Nephron (organoid): ENCODE results near the gene DNASE1L2.
"Not testable (repeated sequence)": the region's sequence is repeated elsewhere in the genome, so short reads cannot be mapped to it uniquely, and the experiment has no call there.

Experiments
- H3K27ac Mint-ChIP-seq, 3 experiments: 2 replicates each; pipeline ENCODE4 v1.8.0; 2020; ENCODE audit warnings: mixed read lengths in 3 of 3, mild to moderate bottlenecking in 2 of 3, moderate library complexity in 1 of 3
- H3K27me3 Mint-ChIP-seq: 2 replicates; pipeline ENCODE4 v1.8.0; 2021; ENCODE audit warnings: low read depth, mild to moderate bottlenecking, moderate library complexity, mixed read lengths
- H3K36me3 Mint-ChIP-seq: 2 replicates; pipeline ENCODE4 v1.8.0; 2020; ENCODE audit warnings: low read depth, mixed read lengths
- H3K4me1 Mint-ChIP-seq: 2 replicates; pipeline ENCODE4 v1.8.0; 2020; ENCODE audit warnings: mixed read lengths
- H3K4me3 Mint-ChIP-seq, 3 experiments: 2 replicates each; pipeline ENCODE4 v1.8.0; 2020; ENCODE audit warnings: mild to moderate bottlenecking in 3 of 3, mixed read lengths in 3 of 3, moderate library complexity in 2 of 3
- H3K9me3 Mint-ChIP-seq: 2 replicates; pipeline ENCODE4 v1.8.0; 2020; ENCODE audit warnings: mixed read lengths
- TF ChIP-seq, protein P1 (sequence below), 3 experiments: fragments of 200-600 bp; sonication (generic); IDR thresholded peaks; one replicate each; pipeline ENCODE4 v1.5.0; 2021; ENCODE audit warnings: antibody characterized with exemption in 3 of 3; ENCODE audit not compliant: unreplicated experiment in 3 of 3

The DNASE1L2 gene

DNA sequence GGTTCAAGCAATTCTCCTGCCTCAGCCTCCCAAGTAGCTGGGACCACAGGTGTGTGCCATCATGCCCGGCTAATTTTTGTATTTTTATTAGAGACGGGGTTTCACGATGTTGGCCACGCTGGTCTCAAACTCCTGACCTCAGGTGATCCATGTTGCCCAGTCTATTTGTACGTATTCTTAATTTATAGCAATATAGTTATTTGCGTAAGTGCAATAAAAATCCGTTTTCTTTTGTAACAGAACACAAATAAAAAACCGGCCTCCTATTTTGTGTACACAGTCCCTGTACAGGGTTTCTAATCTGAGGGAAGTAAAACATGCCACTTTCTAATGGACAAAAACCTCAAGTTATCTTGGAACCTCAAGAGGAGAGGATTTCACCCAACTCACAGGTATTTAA, 24.0 kb downstream of the DNASE1L2 start:
- TF ChIP-seq, protein P1, sequence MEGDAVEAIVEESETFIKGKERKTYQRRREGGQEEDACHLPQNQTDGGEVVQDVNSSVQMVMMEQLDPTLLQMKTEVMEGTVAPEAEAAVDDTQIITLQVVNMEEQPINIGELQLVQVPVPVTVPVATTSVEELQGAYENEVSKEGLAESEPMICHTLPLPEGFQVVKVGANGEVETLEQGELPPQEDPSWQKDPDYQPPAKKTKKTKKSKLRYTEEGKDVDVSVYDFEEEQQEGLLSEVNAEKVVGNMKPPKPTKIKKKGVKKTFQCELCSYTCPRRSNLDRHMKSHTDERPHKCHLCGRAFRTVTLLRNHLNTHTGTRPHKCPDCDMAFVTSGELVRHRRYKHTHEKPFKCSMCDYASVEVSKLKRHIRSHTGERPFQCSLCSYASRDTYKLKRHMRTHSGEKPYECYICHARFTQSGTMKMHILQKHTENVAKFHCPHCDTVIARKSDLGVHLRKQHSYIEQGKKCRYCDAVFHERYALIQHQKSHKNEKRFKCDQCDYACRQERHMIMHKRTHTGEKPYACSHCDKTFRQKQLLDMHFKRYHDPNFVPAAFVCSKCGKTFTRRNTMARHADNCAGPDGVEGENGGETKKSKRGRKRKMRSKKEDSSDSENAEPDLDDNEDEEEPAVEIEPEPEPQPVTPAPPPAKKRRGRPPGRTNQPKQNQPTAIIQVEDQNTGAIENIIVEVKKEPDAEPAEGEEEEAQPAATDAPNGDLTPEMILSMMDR (IDR thresholded peaks at IDR 0.05; ENCODE audit: unreplicated experiment in 3 of 3), result no peak
- no peak overlapping the region for H3K27ac Mint-ChIP-seq
- H3K4me1 Mint-ChIP-seq, result peaks cover 9% of the 10 kb centered on the region
- no peaks in the 10 kb centered on the region for H3K27me3 Mint-ChIP-seq
- no peaks in the 10 kb centered on the region for H3K9me3 Mint-ChIP-seq
- no peak overlapping the region for H3K4me3 Mint-ChIP-seq
- peaks cover 86% of the 10 kb centered on the region for H3K36me3 Mint-ChIP-seq

GRCh38 chr16:2263026-2263425, 26.8 kb downstream of the DNASE1L2 start:
- H3K27ac Mint-ChIP-seq, H3K27me3 Mint-ChIP-seq, H3K4me3 Mint-ChIP-seq, H3K9me3 Mint-ChIP-seq: not testable (repeated sequence)
- peaks cover 24% of the 10 kb centered on the region for H3K4me1 Mint-ChIP-seq
- H3K36me3 Mint-ChIP-seq, result peaks cover 59% of the 10 kb centered on the region

- Mint-ChIP-seq H3K4me1 (peaks cover 30% of the 10 kb centered on the region), H3K4me3 (peak overlapping the region; percentile 96 to 97 (median 96)), H3K36me3 (peaks cover 31% of the 10 kb centered on the region), H3K27ac (peak overlapping the region; percentile 91 to 100 (median 99))
- not testable (repeated sequence) for H3K9me3 Mint-ChIP-seq, H3K27me3 Mint-ChIP-seq
Observed at GRCh38 chr16:2266887-2267286, 30.6 kb downstream of the DNASE1L2 start.

DNA sequence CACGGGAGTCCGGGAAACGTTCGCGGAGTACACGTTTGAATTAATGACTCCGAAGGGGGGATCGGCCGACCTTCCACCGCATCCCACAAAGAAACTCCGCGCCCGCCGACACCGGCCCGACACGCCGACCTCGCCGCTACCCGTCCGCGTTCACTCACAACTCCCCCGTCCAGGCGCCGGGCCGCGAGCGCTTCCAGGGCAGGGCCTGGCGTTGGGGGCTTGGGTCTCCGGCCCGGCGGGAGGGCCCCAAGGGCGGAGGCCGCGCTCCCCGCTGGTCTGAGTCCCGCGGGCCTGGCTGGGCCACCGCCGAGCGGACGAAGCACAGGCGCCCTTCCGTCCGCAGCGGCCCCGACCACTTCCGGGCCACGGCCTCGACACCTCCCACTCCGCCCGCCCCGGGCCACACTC, 31.3 kb downstream of the DNASE1L2 start:
- Mint-ChIP-seq H3K4me3 (peak overlapping the region; percentile 96 to 97 (median 96)), H3K36me3 (peaks cover 25% of the 10 kb centered on the region), H3K27ac (peak overlapping the region; percentile 99 to 100 (median 100)), H3K4me1 (peaks cover 30% of the 10 kb centered on the region)
- H3K9me3 Mint-ChIP-seq, H3K27me3 Mint-ChIP-seq: not testable (repeated sequence)

- Mint-ChIP-seq H3K27me3 (no peaks in the 10 kb centered on the region), H3K36me3 (peaks cover 19% of the 10 kb centered on the region), H3K4me3 (peak within 1 kb of the TSS; percentile 96 to 97 (median 96)), H3K9me3 (no peaks in the 10 kb centered on the region), H3K4me1 (peaks cover 30% of the 10 kb centered on the region), H3K27ac (peak within 1 kb of the TSS; percentile 99 to 100 (median 100))
- TF ChIP-seq, protein P1 (IDR thresholded peaks at IDR 0.05; ENCODE audit: unreplicated experiment in 3 of 3), result no peak
Observed at GRCh38 chr16:2267913-2268666, 31.8 kb downstream of the DNASE1L2 start, which contains the start of gene RNPS1. RNPS1 (minus strand) TSS chr16:2268126; CDS start chr16:2264643, 3,483 bp downstream.

DNA sequence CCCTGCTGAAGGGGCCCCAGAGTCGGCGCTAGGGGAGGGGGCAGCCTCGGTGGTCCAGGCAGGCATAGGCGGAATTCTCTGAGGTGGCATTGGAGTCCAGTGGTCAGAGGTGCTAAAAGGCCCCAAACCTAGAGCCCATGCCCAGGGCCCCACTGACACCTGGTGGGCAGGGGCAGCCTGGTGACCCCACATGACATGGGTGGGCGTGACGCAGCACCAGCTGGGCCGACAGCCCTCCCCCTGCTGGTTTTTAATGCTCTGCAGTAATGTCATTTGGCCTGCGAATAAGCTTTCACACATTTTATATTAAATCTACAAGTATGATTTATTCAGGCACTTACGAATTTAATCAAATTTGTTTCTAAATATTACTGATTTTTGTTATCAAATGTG, 33.8 kb downstream of the DNASE1L2 start:
- Mint-ChIP-seq H3K36me3 (peaks cover 1% of the 10 kb centered on the region), H3K9me3 (no peaks in the 10 kb centered on the region), H3K27me3 (no peaks in the 10 kb centered on the region), H3K4me3 (peak overlapping the region; percentile 96 to 97 (median 96)), H3K4me1 (peaks cover 22% of the 10 kb centered on the region), H3K27ac (no peak overlapping the region)
- TF ChIP-seq, protein P1 (IDR thresholded peaks at IDR 0.05; ENCODE audit: unreplicated experiment in 3 of 3), result no peak

GRCh38 chr16:2270588-2271470, 34.6 kb downstream of the DNASE1L2 start:
- Mint-ChIP-seq H3K27me3 (no peaks in the 10 kb centered on the region), H3K4me1 (peaks cover 17% of the 10 kb centered on the region), H3K9me3 (no peaks in the 10 kb centered on the region), H3K27ac (no peak overlapping the region), H3K36me3 (no peaks in the 10 kb centered on the region), H3K4me3 (peak overlapping the region; percentile 54 to 68 (median 59))
- TF ChIP-seq, protein P1 (IDR thresholded peaks at IDR 0.05; ENCODE audit: unreplicated experiment in 3 of 3), result no peak
